ENCODE results near the gene METTL13.

METTL13 gene

GRCh38 chr1:171803461-171804022 is 22.1 kb downstream of the METTL13 start:
- no peak for DNase-seq (ENCODE audit: low spot score)

GRCh38 chr1:171805395-171806115 is 24.1 kb downstream of the METTL13 start:
- DNase-seq (ENCODE audit: low spot score): no peak

- no peak for DNase-seq (ENCODE audit: low spot score)
Measured at GRCh38 chr1:171807556-171807955, 26.1 kb downstream of the METTL13 start.

- no peak for DNase-seq (ENCODE audit: low spot score)
Measured at GRCh38 chr1:171809834-171810233, 28.4 kb downstream of the METTL13 start.

- DNase-seq (ENCODE audit: low spot score): no peak
Measured at GRCh38 chr1:171811672-171812071, 30.2 kb downstream of the METTL13 start.

- DNase-seq (ENCODE audit: low spot score): no peak
Measured at GRCh38 chr1:171814692-171815091, 33.2 kb downstream of the METTL13 start.

- DNase-seq (ENCODE audit: low spot score): no peak
Measured at GRCh38 chr1:171816300-171816901, 34.9 kb downstream of the METTL13 start.

GRCh38 chr1:171817511-171818265 is 36.2 kb downstream of the METTL13 start:
- no peak for DNase-seq (ENCODE audit: low spot score)

- no peak for DNase-seq (ENCODE audit: low spot score)
Measured at GRCh38 chr1:171819946-171820345, 38.5 kb downstream of the METTL13 start.

GRCh38 chr1:171826973-171827372 is 45.5 kb downstream of the METTL13 start:
- DNase-seq (ENCODE audit: low spot score): no peak

- DNase-seq (ENCODE audit: low spot score): no peak
Measured at GRCh38 chr1:171828794-171829193, 47.3 kb downstream of the METTL13 start.

- no peak for DNase-seq (ENCODE audit: low spot score)
Measured at GRCh38 chr1:171833091-171833825, 51.8 kb downstream of the METTL13 start.

GRCh38 chr1:171834821-171835220 is 53.4 kb downstream of the METTL13 start:
- DNase-seq (ENCODE audit: low spot score): no peak

GRCh38 chr1:171835891-171836290 is 54.4 kb downstream of the METTL13 start:
- DNase-seq (ENCODE audit: low spot score): no peak

- peak; percentile 52 for DNase-seq (ENCODE audit: low spot score)
Measured at GRCh38 chr1:171841050-171841910, 59.8 kb downstream of the METTL13 start, which contains the start of gene DNM3. Gene DNM3, plus strand, starts transcription at chr1:171841498. Its CDS starts 159 bp downstream, at chr1:171841657.

GRCh38 chr1:171841931-171842761 is 60.7 kb downstream of the METTL13 start:
- peak; percentile 7 for DNase-seq (ENCODE audit: low spot score)

- no peak for DNase-seq (ENCODE audit: low spot score)
Measured at GRCh38 chr1:171844381-171844780, 62.9 kb downstream of the METTL13 start.

GRCh38 chr1:171845998-171846397 is 64.5 kb downstream of the METTL13 start:
- no peak for DNase-seq (ENCODE audit: low spot score)

All from HuH-7.5 (cell line).